ENCODE measurements around the gene PCDHB1.

The PCDHB1 gene

DNA sequence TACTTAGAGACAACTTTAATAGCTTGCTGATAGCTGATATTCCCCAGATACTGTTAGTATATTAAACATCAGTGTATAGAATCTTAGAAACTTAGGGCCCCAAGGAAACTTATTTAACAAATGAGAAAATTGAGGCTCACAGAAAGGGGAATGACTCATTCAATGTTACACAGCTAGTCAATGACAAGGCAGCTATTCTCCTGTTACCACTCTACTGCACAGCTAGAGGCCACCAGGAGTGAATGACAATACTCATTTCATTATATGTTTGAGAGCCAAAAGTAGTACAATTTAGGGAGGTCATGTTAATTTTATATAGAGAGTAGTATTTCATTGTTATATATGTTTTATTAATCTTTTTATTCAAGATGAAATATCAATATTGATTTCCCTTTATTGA, 33.2 kb upstream of the PCDHB1 start:
- DNase-seq: no peak
- no peak overlapping the region for H3K27ac ChIP-seq (ENCODE audit: insufficient read depth, low read length, poor library complexity, severe bottlenecking)
- no peaks in the 10 kb centered on the region for H3K9me3 ChIP-seq (ENCODE audit: control insufficient read depth, low read length)
- H3K27me3 ChIP-seq (replicated peaks; ENCODE audit: control insufficient read depth, insufficient read depth, low read length, poor library complexity, severe bottlenecking): no peaks in the 10 kb centered on the region
- no peaks in the 10 kb centered on the region for H3K36me3 ChIP-seq (ENCODE audit: control insufficient read depth, insufficient read depth, low read length)
- no peak overlapping the region for H3K4me3 ChIP-seq (ENCODE audit: insufficient read depth, low read depth, low read length, poor library complexity, severe bottlenecking)
- no peaks in the 10 kb centered on the region for H3K4me1 ChIP-seq (ENCODE audit: control insufficient read depth, insufficient read depth, low read length, poor library complexity, severe bottlenecking)

DNA sequence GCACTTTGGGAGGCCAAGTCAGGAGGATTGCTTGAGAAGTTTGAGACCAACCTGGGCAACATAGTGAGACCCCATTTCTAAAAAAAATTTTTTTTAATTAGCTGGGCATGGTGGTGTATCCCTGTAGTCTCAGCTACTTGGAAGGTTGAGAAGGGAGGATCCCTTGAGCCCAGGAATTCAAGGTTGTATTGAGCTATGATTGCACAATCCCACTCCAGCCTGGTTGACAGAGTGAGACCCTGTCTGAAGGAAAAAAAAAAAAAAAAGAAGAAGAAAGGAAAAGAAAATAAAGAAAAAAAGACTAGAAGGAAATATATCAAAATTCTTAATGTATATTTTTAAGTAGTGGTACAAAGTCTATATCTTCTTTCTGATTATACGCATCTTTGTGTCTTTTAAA, 28.8 kb upstream of the PCDHB1 start:
- H3K27ac ChIP-seq (ENCODE audit: insufficient read depth, low read length, poor library complexity, severe bottlenecking): no peak overlapping the region
- H3K9me3 ChIP-seq (ENCODE audit: control insufficient read depth, low read length): no peaks in the 10 kb centered on the region
- no peak overlapping the region for H3K4me3 ChIP-seq (ENCODE audit: insufficient read depth, low read depth, low read length, poor library complexity, severe bottlenecking)
- no peak for DNase-seq
- H3K4me1 ChIP-seq (ENCODE audit: control insufficient read depth, insufficient read depth, low read length, poor library complexity, severe bottlenecking): no peaks in the 10 kb centered on the region
- H3K27me3 ChIP-seq (replicated peaks; ENCODE audit: control insufficient read depth, insufficient read depth, low read length, poor library complexity, severe bottlenecking): no peaks in the 10 kb centered on the region
- no peaks in the 10 kb centered on the region for H3K36me3 ChIP-seq (ENCODE audit: control insufficient read depth, insufficient read depth, low read length)

DNA sequence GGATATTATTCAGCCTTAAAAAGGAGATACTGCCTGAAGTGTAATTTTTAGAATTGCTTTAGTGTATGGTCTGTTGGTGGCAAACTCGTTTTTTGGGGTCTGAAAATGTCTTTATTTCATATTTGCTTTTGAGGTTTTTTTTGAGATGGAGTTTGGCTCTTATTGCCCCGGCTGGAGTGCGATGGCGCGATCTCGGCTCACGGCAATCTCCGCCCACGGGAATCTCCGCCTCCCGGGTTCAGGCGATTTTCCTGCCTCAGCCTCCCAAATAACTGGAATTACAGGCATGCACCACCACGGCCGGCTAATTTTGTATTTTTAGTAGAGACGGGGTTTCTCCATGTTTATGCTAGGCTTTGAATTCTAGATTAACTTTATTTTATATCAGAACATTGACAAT, 20.2 kb upstream of the PCDHB1 start:
- H3K36me3 ChIP-seq (ENCODE audit: control insufficient read depth, insufficient read depth, low read length): no peaks in the 10 kb centered on the region
- no peak overlapping the region for H3K4me3 ChIP-seq (ENCODE audit: insufficient read depth, low read depth, low read length, poor library complexity, severe bottlenecking)
- DNase-seq: no peak
- H3K4me1 ChIP-seq (ENCODE audit: control insufficient read depth, insufficient read depth, low read length, poor library complexity, severe bottlenecking): no peaks in the 10 kb centered on the region
- H3K27ac ChIP-seq (ENCODE audit: insufficient read depth, low read length, poor library complexity, severe bottlenecking): no peak overlapping the region
- no peaks in the 10 kb centered on the region for H3K9me3 ChIP-seq (ENCODE audit: control insufficient read depth, low read length)
- no peaks in the 10 kb centered on the region for H3K27me3 ChIP-seq (replicated peaks; ENCODE audit: control insufficient read depth, insufficient read depth, low read length, poor library complexity, severe bottlenecking)

DNA sequence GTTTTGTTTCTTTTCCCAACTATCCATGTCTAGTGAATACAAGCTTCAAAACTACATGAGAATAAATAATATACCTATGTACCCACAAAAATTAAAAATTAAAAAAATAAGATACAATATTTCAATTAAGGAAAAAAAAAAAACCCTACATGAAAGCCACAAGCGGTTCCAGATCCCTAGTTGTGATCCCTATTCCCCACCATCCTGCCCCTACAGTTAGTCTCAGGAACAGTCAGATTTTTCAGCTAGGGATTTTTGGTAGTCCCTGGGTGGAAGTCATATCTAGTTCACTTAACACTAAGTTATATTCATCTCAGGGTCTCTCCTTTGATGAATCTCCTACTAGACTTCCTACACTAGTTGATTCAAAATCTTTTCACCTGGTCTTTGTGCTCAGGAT, 18.5 kb upstream of the PCDHB1 start:
- H3K27ac ChIP-seq (ENCODE audit: insufficient read depth, low read length, poor library complexity, severe bottlenecking): no peak overlapping the region
- no peaks in the 10 kb centered on the region for H3K36me3 ChIP-seq (ENCODE audit: control insufficient read depth, insufficient read depth, low read length)
- no peaks in the 10 kb centered on the region for H3K27me3 ChIP-seq (replicated peaks; ENCODE audit: control insufficient read depth, insufficient read depth, low read length, poor library complexity, severe bottlenecking)
- H3K9me3 ChIP-seq (ENCODE audit: control insufficient read depth, low read length): no peaks in the 10 kb centered on the region
- DNase-seq: no peak
- H3K4me1 ChIP-seq (ENCODE audit: control insufficient read depth, insufficient read depth, low read length, poor library complexity, severe bottlenecking): no peaks in the 10 kb centered on the region
- H3K4me3 ChIP-seq (ENCODE audit: insufficient read depth, low read depth, low read length, poor library complexity, severe bottlenecking): no peak overlapping the region

DNA sequence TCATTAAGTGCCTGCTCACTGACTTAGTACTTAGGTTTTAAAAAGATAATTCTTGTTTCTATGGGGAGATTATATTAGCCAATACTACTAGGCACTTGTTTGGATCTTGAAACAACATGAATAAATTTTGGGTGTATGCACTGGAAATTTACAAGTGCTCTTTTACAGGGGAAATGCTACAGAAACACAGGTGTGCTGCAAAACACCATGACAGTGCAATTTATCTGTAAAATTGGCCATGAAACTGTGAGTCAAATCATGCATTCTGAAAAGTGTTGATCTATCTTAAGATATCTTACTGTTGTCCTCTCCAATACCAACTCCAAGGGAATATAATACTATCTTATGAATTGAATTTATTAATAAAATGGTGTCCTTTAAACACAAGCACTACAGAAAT, 12.1 kb upstream of the PCDHB1 start:
- no peak for DNase-seq
- H3K9me3 ChIP-seq (ENCODE audit: control insufficient read depth, low read length): no peaks in the 10 kb centered on the region
- no peaks in the 10 kb centered on the region for H3K27me3 ChIP-seq (replicated peaks; ENCODE audit: control insufficient read depth, insufficient read depth, low read length, poor library complexity, severe bottlenecking)
- H3K4me1 ChIP-seq (ENCODE audit: control insufficient read depth, insufficient read depth, low read length, poor library complexity, severe bottlenecking): no peaks in the 10 kb centered on the region
- no peaks in the 10 kb centered on the region for H3K36me3 ChIP-seq (ENCODE audit: control insufficient read depth, insufficient read depth, low read length)
- H3K27ac ChIP-seq (ENCODE audit: insufficient read depth, low read length, poor library complexity, severe bottlenecking): no peak overlapping the region
- H3K4me3 ChIP-seq (ENCODE audit: insufficient read depth, low read depth, low read length, poor library complexity, severe bottlenecking): no peak overlapping the region

DNA sequence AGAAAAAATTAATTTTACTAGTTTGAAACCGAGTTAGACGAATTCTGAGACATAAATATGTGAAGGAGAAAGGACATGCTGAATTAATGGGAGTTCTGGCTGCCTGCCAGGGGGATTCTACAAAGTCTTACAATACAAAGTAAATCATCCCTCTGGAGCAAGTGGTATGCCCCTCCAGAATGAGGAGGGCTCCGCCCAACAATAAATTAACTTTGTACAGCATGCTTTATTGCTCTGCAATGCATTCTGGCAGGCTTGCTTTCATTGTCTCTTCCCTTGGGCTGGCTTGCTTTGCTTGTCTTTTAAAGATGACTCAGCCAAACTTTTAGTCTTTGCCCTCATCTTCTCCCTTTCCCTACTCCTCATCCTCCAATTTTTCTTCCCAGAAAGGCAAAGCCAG, 11.7 kb upstream of the PCDHB1 start:
- Histone ChIP-seq H3K36me3 (ENCODE audit: control insufficient read depth, insufficient read depth, low read length) (no peaks in the 10 kb centered on the region), H3K27ac (ENCODE audit: insufficient read depth, low read length, poor library complexity, severe bottlenecking) (no peak overlapping the region), H3K9me3 (ENCODE audit: control insufficient read depth, low read length) (no peaks in the 10 kb centered on the region), H3K4me3 (ENCODE audit: insufficient read depth, low read depth, low read length, poor library complexity, severe bottlenecking) (no peak overlapping the region), H3K27me3 (replicated peaks; ENCODE audit: control insufficient read depth, insufficient read depth, low read length, poor library complexity, severe bottlenecking) (no peaks in the 10 kb centered on the region), H3K4me1 (ENCODE audit: control insufficient read depth, insufficient read depth, low read length, poor library complexity, severe bottlenecking) (no peaks in the 10 kb centered on the region)
- no peak for DNase-seq

DNA sequence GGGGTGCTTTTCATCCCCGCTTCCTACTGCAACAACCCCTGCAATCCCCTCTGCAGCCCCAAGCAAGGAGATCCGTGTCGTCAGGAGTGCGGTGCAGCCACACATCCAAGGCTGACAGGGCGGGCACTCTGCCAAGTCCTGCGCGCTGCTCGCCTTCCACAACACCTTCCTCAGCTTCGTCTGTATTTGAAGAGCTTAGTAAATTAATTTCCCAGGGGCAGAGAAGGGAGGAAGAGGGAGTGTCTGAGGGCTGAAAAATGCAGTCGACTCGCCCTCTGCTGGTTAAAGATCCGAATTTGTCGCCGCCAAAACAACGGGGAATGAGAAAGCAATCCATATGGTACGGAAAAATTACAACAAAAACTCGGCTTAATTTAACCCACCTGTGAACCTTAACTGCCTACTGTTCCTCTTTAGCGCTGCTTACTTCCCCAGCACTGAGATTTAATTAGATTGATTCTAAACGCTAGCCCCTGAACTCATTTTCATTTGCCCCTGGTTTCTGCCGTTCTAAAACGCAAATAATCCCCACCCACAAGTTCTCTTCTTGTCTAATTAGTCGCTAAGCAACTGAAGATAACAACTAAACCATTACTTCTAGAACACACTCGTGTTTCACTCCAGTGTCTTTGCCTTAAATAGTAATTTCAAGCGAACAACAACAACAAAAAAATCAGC, 10.9 kb upstream of the PCDHB1 start:
- no peak overlapping the region for H3K4me3 ChIP-seq (ENCODE audit: insufficient read depth, low read depth, low read length, poor library complexity, severe bottlenecking)

DNA sequence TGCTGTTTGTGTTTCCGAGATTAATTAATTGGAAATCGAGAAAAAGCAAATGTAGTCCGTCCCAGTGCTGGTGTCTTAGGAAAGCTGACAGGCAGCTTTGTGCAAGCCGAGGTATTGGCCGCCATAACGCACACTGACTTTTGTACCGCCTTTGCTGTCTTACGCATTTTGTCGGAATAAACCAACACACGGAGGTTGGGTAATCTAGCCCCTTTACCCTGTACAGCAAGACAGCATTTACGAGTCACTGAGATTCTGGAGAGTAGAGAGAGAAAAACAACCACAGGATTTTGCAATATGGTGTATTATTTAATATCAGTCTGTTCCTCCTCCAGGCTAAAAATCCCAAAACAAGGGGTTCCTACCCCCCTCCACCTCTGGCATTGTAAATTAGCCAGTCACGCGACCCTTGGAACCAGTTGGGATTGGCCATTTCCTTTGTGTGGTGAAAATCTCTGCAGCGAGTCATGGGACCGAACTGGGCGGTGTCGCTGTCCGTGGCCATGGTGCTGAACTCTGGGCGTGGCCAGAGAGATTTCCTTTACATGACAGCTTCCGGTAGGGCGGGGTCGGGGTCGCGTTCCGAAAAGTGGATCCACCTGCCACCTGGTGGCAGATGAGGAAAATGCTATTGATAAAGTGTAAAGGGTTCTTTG, 10.3 kb upstream of the PCDHB1 start:
- Histone ChIP-seq H3K4me3 (ENCODE audit: insufficient read depth, low read depth, low read length, poor library complexity, severe bottlenecking) (no peak overlapping the region), H3K9me3 (ENCODE audit: control insufficient read depth, low read length) (no peaks in the 10 kb centered on the region), H3K4me1 (ENCODE audit: control insufficient read depth, insufficient read depth, low read length, poor library complexity, severe bottlenecking) (no peaks in the 10 kb centered on the region), H3K36me3 (ENCODE audit: control insufficient read depth, insufficient read depth, low read length) (no peaks in the 10 kb centered on the region), H3K27me3 (replicated peaks; ENCODE audit: control insufficient read depth, insufficient read depth, low read length, poor library complexity, severe bottlenecking) (no peaks in the 10 kb centered on the region), H3K27ac (ENCODE audit: insufficient read depth, low read length, poor library complexity, severe bottlenecking) (no peak overlapping the region)
- DNase-seq: peak in 2 of 3 donors; percentile 32 to 37

More for the DNA sequence above, 10.9 kb upstream of the PCDHB1 start:
- H3K27ac ChIP-seq (ENCODE audit: insufficient read depth, low read length, poor library complexity, severe bottlenecking): no peak overlapping the region
- H3K9me3 ChIP-seq (ENCODE audit: control insufficient read depth, low read length): no peaks in the 10 kb centered on the region
- no peaks in the 10 kb centered on the region for H3K27me3 ChIP-seq (replicated peaks; ENCODE audit: control insufficient read depth, insufficient read depth, low read length, poor library complexity, severe bottlenecking)
- H3K36me3 ChIP-seq (ENCODE audit: control insufficient read depth, insufficient read depth, low read length): no peaks in the 10 kb centered on the region
- no peak for DNase-seq
- H3K4me1 ChIP-seq (ENCODE audit: control insufficient read depth, insufficient read depth, low read length, poor library complexity, severe bottlenecking): no peaks in the 10 kb centered on the region

DNA sequence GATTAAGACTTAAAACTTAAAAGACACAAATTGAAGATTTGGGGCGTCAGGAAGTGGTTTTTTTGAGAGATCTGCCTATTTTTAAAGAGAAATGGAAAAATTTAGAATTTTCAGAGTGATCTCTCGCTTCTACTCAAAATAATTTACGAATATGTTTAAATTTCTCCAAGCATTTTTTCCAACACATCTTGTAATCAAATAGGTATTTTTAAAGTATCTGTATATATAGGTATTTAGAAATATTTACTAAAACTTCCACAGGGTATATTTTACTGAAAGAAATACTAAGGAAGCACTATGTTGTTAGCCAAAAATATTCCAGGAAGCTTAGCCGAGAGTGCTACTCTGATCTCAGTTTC, 9.8 kb upstream of the PCDHB1 start:
- Histone ChIP-seq H3K9me3 (ENCODE audit: control insufficient read depth, low read length) (no peaks in the 10 kb centered on the region), H3K4me3 (ENCODE audit: insufficient read depth, low read depth, low read length, poor library complexity, severe bottlenecking) (no peak overlapping the region), H3K27ac (ENCODE audit: insufficient read depth, low read length, poor library complexity, severe bottlenecking) (no peak overlapping the region), H3K4me1 (ENCODE audit: control insufficient read depth, insufficient read depth, low read length, poor library complexity, severe bottlenecking) (no peaks in the 10 kb centered on the region), H3K36me3 (ENCODE audit: control insufficient read depth, insufficient read depth, low read length) (no peaks in the 10 kb centered on the region), H3K27me3 (replicated peaks; ENCODE audit: control insufficient read depth, insufficient read depth, low read length, poor library complexity, severe bottlenecking) (no peaks in the 10 kb centered on the region)
- DNase-seq: no peak

DNA sequence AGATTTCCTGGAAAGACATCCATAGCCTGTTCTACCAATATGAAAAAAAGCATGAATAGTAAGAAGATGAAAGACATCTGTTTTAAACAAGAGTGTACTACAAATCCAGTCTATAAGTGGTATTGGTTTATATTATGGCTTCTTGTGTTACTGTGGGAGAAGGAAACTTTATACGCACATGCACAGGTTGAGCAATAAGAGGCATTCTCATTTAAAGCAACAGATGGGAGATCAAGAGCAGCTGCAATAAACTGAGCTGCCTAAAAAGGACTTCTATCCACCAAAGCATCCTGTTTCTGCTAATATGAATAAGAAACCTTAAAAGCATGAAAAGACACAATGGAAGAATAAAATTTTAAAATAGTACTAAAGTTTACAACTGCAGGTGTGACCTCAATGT, 8.6 kb upstream of the PCDHB1 start:
- Histone ChIP-seq H3K27me3 (replicated peaks; ENCODE audit: control insufficient read depth, insufficient read depth, low read length, poor library complexity, severe bottlenecking) (no peaks in the 10 kb centered on the region), H3K27ac (ENCODE audit: insufficient read depth, low read length, poor library complexity, severe bottlenecking) (no peak overlapping the region), H3K4me3 (ENCODE audit: insufficient read depth, low read depth, low read length, poor library complexity, severe bottlenecking) (no peak overlapping the region), H3K4me1 (ENCODE audit: control insufficient read depth, insufficient read depth, low read length, poor library complexity, severe bottlenecking) (no peaks in the 10 kb centered on the region), H3K36me3 (ENCODE audit: control insufficient read depth, insufficient read depth, low read length) (no peaks in the 10 kb centered on the region), H3K9me3 (ENCODE audit: control insufficient read depth, low read length) (no peaks in the 10 kb centered on the region)
- no peak for DNase-seq
